Fibroblast of skin of right quadriceps (primary cell): ENCODE measurements around the gene ADGRF3.
"Not testable (repeated sequence)": the region's sequence is repeated elsewhere in the genome, so short reads cannot be mapped to it uniquely, and the experiment has no call there.

ENCODE experiments used
- DNase-seq: peaks from one replicate; pipeline ENCODE4 v3.0.0-alpha.2; 2013

Gene ADGRF3

DNA sequence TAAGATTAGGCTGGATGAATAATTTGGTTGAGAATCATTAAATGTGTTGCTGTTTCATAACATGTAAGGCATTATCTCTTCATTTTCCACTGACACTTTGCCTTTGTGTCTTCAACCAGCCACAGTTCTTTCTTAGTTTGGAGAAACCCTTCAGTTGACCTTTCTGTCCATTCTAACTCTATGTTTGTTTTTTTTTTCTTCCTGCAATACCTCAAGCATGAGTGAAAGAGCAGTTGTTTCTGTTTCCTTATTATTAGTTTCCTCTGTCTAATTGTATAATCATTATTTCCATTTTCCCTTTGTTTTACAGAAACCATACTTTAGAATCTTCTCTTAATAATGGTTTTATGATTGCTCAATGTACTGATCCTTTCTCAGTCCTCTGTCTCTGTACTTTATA lies 76.2 kb downstream of the ADGRF3 start:
- DNase-seq, result no peak

DNA sequence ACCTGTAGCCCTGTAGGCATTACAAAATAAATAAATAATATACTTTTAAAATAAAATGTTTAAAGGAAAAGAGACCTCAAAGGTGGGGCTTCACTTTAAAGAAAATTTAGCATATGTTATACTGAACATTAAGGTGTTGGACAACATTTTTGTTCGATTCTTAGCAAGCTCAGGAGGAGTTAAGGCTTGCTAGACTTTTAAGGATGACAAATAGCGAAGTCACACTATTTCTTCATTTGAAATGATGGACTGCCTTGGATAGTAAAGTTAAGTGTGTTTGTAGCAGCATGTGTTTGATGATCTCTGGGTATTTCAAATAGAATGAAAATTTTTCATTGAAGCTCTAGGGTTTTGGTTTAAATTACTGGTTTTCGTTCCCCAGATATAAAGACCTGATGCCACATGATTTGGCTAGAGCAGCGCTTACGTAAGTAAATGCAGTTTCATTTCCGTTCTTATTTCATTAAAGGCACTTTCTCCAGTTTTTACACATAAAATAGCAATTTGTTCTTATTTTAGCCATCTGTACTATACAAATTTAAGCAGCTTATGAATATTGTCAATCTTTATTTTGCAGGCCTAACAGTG lies 76.9 kb downstream of the ADGRF3 start:
- no peak for DNase-seq

DNA sequence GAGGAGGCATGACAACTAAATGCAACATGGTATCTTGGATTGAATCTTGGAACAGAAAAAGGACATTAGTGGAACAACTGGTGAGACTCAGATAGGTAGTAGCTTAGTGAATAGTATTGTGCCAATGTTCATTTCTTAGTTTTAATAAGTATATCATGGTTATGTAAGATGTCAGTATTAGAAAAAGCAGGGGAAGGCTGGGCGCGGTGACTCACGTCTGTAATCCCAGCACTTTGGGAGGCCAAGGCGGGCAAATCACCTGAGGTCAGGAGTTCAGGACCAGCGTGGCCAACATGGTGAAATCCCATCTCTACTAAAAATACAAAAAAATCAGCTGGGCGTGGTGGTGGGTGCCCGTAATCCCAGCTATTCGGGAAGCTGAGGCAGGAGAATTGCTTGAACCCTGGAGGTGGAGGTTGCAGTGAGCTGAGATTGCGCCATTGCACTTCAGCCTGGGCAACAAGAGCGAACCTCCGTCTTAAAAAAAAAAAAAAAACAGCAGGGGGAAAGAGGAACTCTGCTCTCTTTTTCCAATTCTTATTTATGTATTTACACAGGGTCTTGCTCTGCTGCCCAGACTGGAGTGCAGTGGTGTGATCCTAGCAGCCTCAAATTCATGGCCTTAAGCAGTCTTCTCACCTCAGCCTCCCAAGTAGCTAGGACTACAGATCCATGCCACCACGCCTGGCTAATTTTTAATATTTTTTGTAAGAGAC lies 77.8 kb downstream of the ADGRF3 start:
- DNase-seq, result not testable (repeated sequence)

DNA sequence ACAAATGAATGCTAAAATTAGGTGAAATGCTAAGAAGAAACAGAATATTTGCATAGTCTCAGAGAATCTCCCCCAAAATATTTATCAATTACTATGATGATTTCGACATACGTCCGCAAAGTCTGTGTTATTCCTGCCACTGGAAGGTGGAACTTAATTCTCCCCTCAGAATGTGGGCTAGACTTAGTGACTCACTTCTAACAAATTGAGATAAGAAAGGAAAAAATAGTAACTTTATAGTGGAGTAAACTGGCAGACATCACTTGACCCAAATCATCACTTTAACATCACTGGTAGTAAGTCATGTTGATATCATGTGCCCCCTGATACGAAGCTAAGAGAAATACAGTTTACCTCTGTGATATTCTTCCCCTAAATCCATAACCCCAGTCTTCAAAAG lies 78.4 kb downstream of the ADGRF3 start:
- peak; percentile 9 for DNase-seq

DNA sequence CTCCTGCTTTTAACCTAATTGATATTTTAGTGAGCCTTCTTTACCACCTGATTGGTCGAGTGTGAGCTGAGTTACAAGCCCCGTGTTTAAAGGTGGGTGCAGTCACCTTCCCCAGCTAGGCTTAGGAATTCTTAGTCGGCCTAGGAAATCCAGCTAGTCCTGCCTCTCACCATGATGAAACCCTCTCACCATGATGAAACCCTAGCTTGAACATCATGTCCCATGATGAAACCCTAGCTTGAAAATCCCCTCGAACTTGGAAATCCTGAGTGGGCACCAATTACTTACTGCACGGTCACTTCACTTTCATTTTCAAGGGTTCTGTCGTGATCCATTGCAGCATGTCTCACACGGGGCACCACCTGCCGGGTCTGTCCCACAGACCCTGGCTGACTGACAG lies 87.8 kb downstream of the ADGRF3 start:
- DNase-seq, result not testable (repeated sequence)
